IMR-90 (cell line): ENCODE measurements around the gene INTS11.

Source experiments
- CEBPB ChIP-seq: IDR thresholded peaks from 2 replicates; pipeline ENCODE4 v1.6.1; 2012; ENCODE audit warnings: low read depth, low read length, improper control_type of control experiment
- CHD1 ChIP-seq: IDR thresholded peaks from 2 replicates; pipeline ENCODE4 v1.6.1; 2012; ENCODE audit warnings: low read depth, low read length, improper control_type of control experiment
- CTCF ChIP-seq: conservative IDR thresholded peaks from 2 replicates; pipeline ENCODE4 v1.5.1; 2012; ENCODE audit warnings: mild to moderate bottlenecking, low read depth, low read length, improper control_type of control experiment
- ELK1 ChIP-seq: fragments of 150-350 bp; IDR thresholded peaks from 2 replicates; pipeline ENCODE4 v1.6.1; 2016; ENCODE audit warnings: low read depth, mild to moderate bottlenecking, low read length, moderate library complexity, borderline replicate concordance
- FOS ChIP-seq: fragments of 150-350 bp; IDR thresholded peaks from 2 replicates; pipeline ENCODE4 v1.6.1; 2016; ENCODE audit warnings: low read depth, low read length
- MAZ ChIP-seq: IDR thresholded peaks from 2 replicates; pipeline ENCODE4 v1.6.1; 2012; ENCODE audit warnings: low read depth, mild to moderate bottlenecking, low read length, improper control_type of control experiment, moderate library complexity, borderline replicate concordance
- MXI1 ChIP-seq: IDR thresholded peaks from 2 replicates; pipeline ENCODE4 v1.6.1; 2012; ENCODE audit warnings: low read depth, mild to moderate bottlenecking, low read length, moderate library complexity, borderline replicate concordance
- POLR2A ChIP-seq: IDR thresholded peaks from 2 replicates; pipeline ENCODE4 v1.6.1; 2012; ENCODE audit warnings: mild to moderate bottlenecking, low read depth, low read length
- RAD21 ChIP-seq: IDR thresholded peaks from 2 replicates; pipeline ENCODE4 v1.6.1; 2012; ENCODE audit warnings: low read length, improper control_type of control experiment
- RCOR1 ChIP-seq: IDR thresholded peaks from 2 replicates; pipeline ENCODE4 v1.6.1; 2012; ENCODE audit warnings: mild to moderate bottlenecking, low read length, improper control_type of control experiment; ENCODE audit not compliant: insufficient replicate concordance
- RFX5 ChIP-seq: IDR thresholded peaks from 2 replicates; pipeline ENCODE4 v1.8.0; 2012; ENCODE audit warnings: low read depth, mild to moderate bottlenecking, low read length, moderate library complexity
- SMC3 ChIP-seq: fragments of 150-350 bp; IDR thresholded peaks from 2 replicates; pipeline ENCODE4 v1.6.1; 2016; ENCODE audit warnings: low read depth, mild to moderate bottlenecking, antibody characterized with exemption, low read length, moderate library complexity
- USF2 ChIP-seq: fragments of 150-350 bp; IDR thresholded peaks from 2 replicates; pipeline ENCODE4 v1.6.1; 2017; ENCODE audit warnings: mild to moderate bottlenecking, antibody characterized with exemption, low read length, low read depth

- TF ChIP-seq CTCF (no peak), POLR2A (no peak), RFX5 (no peak), MAZ (no peak), SMC3 (no peak), FOS (no peak), RAD21 (no peak), USF2 (no peak), RCOR1 (no peak), CEBPB (no peak), CHD1 (no peak), MXI1 (no peak), ELK1 (no peak)
Observed at GRCh38 chr1:1300352-1300739, 24.1 kb downstream of the INTS11 start.
